Lower leg skin (tissue), 3 donors: ENCODE data around the gene ZNF853.

Source experiments
- CTCF ChIP-seq, 3 donors: fragments of 450-650 bp; IDR thresholded peaks; one replicate each; pipeline ENCODE4 v1.5.1; 2016; ENCODE audit warnings: antibody characterized with exemption in 3 of 3, mild to moderate bottlenecking in 3 of 3, moderate library complexity in 2 of 3
- POLR2A ChIP-seq, 2 donors: fragments of 450-650 bp; IDR thresholded peaks; one replicate each; pipeline ENCODE4 v1.6.1; 2016 to 2017; ENCODE audit warnings: antibody characterized with exemption in 2 of 2, mild to moderate bottlenecking in 1 of 2, moderate library complexity in 1 of 2

- no peak for TF ChIP-seq CTCF (IDR thresholded peaks at IDR 0.05)
- no peak for TF ChIP-seq POLR2A (IDR thresholded peaks at IDR 0.05)
Measured at GRCh38 chr7:6575281-6576023, 40.0 kb upstream of the ZNF853 start.
